Smooth muscle cell (in vitro differentiated cells): ENCODE measurements around the gene KCNH1. TPM values are rescaled to one million over a fixed set of nuclear protein-coding genes. Genes with fewer than 3 reads are reported as not detected.

ENCODE experiments used
- DNase-seq: peaks from one replicate; lab custom pipeline; 2025; ENCODE audit not compliant: unreplicated experiment; lab: John Stamatoyannopoulos, UW
- H2AFZ ChIP-seq: fragments of 200-600 bp; sonication (generic); 2 replicates; pipeline ENCODE4 v1.6.0; 2016; ENCODE audit warnings: antibody characterized with exemption, low read depth, mild to moderate bottlenecking
- H3F3A ChIP-seq: fragments of 200-600 bp; sonication (generic); 2 replicates; pipeline ENCODE4 v1.6.0; 2017; ENCODE audit warnings: antibody characterized with exemption, low read depth
- H3K27ac ChIP-seq: fragments of 200-600 bp; sonication (generic); 2 replicates; pipeline ENCODE4 v1.5.1; 2016; ENCODE audit warnings: low read depth, mild to moderate bottlenecking
- H3K27me3 ChIP-seq: fragments of 200-600 bp; sonication (generic); 2 replicates; pipeline ENCODE4 v1.6.1; 2016; ENCODE audit warnings: low read depth, mild to moderate bottlenecking
- H3K36me3 ChIP-seq: fragments of 200-600 bp; sonication (generic); 2 replicates; pipeline ENCODE4 v1.5.1; 2016; ENCODE audit warnings: low read depth
- H3K4me1 ChIP-seq: fragments of 200-600 bp; sonication (generic); 2 replicates; pipeline ENCODE4 v1.5.1; 2016; ENCODE audit warnings: low read depth
- H3K4me2 ChIP-seq: fragments of 200-600 bp; sonication (generic); 2 replicates; pipeline ENCODE4 v1.6.0; 2016; ENCODE audit warnings: mild to moderate bottlenecking
- H3K4me3 ChIP-seq: fragments of 200-600 bp; sonication (generic); 2 replicates; pipeline ENCODE4 v1.5.1; 2016; ENCODE audit warnings: mild to moderate bottlenecking
- H3K79me2 ChIP-seq: fragments of 200-600 bp; sonication (generic); 2 replicates; pipeline ENCODE4 v1.6.0; 2016; ENCODE audit warnings: low read depth, mild to moderate bottlenecking
- H3K9ac ChIP-seq: fragments of 200-600 bp; sonication (generic); 2 replicates; pipeline ENCODE4 v1.6.0; 2016; ENCODE audit warnings: low read depth
- H3K9me3 ChIP-seq: fragments of 200-600 bp; sonication (generic); replicated peaks from 2 replicates; pipeline ENCODE4 v1.5.1; 2016; ENCODE audit warnings: low read depth
- H4K20me1 ChIP-seq: fragments of 200-600 bp; sonication (generic); 2 replicates; pipeline ENCODE4 v1.6.0; 2016; ENCODE audit warnings: low read depth
- CTCF ChIP-seq: fragments of 200-600 bp; sonication (generic); IDR thresholded peaks from 2 replicates; pipeline ENCODE4 v1.5.1; 2017; ENCODE audit warnings: borderline replicate concordance, mild to moderate bottlenecking, antibody characterized with exemption; ENCODE audit not compliant: insufficient read depth, poor library complexity, severe bottlenecking
- WGBS: methylation state at CpG from one replicate; pipeline ENCODE4 v1.1.7; 2016; ENCODE audit warnings: low lambda C conversion rate; 5-methylcytosine and 5-hydroxymethylcytosine counted together
- polyA plus RNA-seq: library from polyadenylated mRNA; unstranded; fragments of >200 nt; fragmentation: Nextera tagmentation; extraction: Ambion mirVana; gene quantifications from 2 replicates; pipeline ENCODE4 v1.2.1, GENCODE V29; 2016
- total RNA-seq: library from RNA; depleted of rRNA; stranded (reverse); fragments of >200 nt; gene quantifications from 2 replicates; pipeline ENCODE4 v1.2.3, GENCODE V29; 2014

KCNH1 gene
- total and polyA plus RNA-seq, 2 experiments from 2014 or later = 0.30 to 1.9 TPM

DNA sequence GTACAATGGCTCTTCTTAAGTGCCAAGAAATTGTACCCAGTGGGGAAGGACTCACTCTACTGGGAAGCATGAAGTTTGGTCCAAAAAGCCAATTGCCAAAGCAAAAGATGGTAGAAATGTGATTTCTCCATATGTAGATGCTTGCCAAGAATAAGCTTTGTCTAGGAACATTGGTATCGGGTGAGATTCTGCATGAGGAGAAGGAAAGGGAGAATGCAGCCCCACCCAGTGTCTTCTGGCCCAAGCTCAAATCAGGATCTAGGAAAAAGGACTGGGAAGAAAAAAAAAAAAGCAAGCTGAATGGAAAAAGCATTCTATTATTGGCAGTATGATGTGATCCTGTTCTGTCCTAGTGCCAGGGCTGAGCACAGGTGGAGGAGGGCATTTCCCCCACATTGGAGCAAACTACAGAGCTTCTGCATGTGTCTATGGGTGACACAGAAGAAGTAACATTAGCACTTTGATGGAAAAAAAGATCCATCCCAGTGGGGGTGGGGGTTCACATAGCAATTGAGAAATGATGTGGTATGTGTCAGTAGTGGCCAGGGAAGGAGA is 226.6 kb downstream of the KCNH1 start:
- H3K4me3 ChIP-seq = no peak overlapping the region
- TF ChIP-seq CTCF = no peak
- H3K4me1 ChIP-seq = peaks cover 5% of the 10 kb centered on the region
- H3K36me3 ChIP-seq = no peaks in the 10 kb centered on the region
- H3K9me3 ChIP-seq = no peaks in the 10 kb centered on the region
- no peak overlapping the region for H2AFZ ChIP-seq
- H3K27ac ChIP-seq = no peak overlapping the region
- no peak overlapping the region for H3K4me2 ChIP-seq
- WGBS = 92% methylated on average over 1 of the region's 1 CpG
- DNase-seq = no peak
- no peaks in the 10 kb centered on the region for H3K79me2 ChIP-seq
- no peak overlapping the region for H3K9ac ChIP-seq
- no peaks in the 10 kb centered on the region for H3F3A ChIP-seq
- H3K27me3 ChIP-seq = peaks cover 13% of the 10 kb centered on the region
- no peaks in the 10 kb centered on the region for H4K20me1 ChIP-seq

GRCh38 chr1:210905944-210906453 is 227.9 kb downstream of the KCNH1 start:
- no peaks in the 10 kb centered on the region for H4K20me1 ChIP-seq
- no peak overlapping the region for H3K9ac ChIP-seq
- 80% methylated on average over 7 of the region's 7 CpGs for WGBS
- no peak overlapping the region for H3K4me3 ChIP-seq
- H3K27me3 ChIP-seq = peaks cover 18% of the 10 kb centered on the region
- H3F3A ChIP-seq = no peaks in the 10 kb centered on the region
- no peak overlapping the region for H2AFZ ChIP-seq
- H3K4me1 ChIP-seq = peaks cover 5% of the 10 kb centered on the region
- no peaks in the 10 kb centered on the region for H3K79me2 ChIP-seq
- DNase-seq = no peak
- H3K4me2 ChIP-seq = no peak overlapping the region
- H3K9me3 ChIP-seq = no peaks in the 10 kb centered on the region
- H3K27ac ChIP-seq = no peak overlapping the region
- no peak for TF ChIP-seq CTCF
- H3K36me3 ChIP-seq = no peaks in the 10 kb centered on the region

- no peak overlapping the region for H3K27ac ChIP-seq
- peaks cover 18% of the 10 kb centered on the region for H3K27me3 ChIP-seq
- no peak for DNase-seq
- H2AFZ ChIP-seq = no peak overlapping the region
- no peak overlapping the region for H3K4me2 ChIP-seq
- no peak overlapping the region for H3K9ac ChIP-seq
- no peaks in the 10 kb centered on the region for H3F3A ChIP-seq
- no peaks in the 10 kb centered on the region for H3K36me3 ChIP-seq
- H3K4me3 ChIP-seq = no peak overlapping the region
- H3K4me1 ChIP-seq = peaks cover 5% of the 10 kb centered on the region
- no peaks in the 10 kb centered on the region for H4K20me1 ChIP-seq
- 85% methylated on average over 4 of the region's 4 CpGs for WGBS
- H3K79me2 ChIP-seq = no peaks in the 10 kb centered on the region
- TF ChIP-seq CTCF = no peak
- no peaks in the 10 kb centered on the region for H3K9me3 ChIP-seq
These were observed 228.5 kb downstream of the KCNH1 start for GRCh38 chr1:210905365-210905904.
